PC-9 (cell line): Measurements from ENCODE around the gene GRIFIN.

Experiments used
- EZH2 ChIP-seq: fragments of 200-600 bp; sonication (generic); IDR thresholded peaks from 2 replicates; pipeline ENCODE4 v1.8.0; 2017; ENCODE audit warnings: antibody characterized with exemption, low read depth
- TF ChIP-seq, protein P1 (sequence below): fragments of 200-600 bp; sonication (generic); conservative IDR thresholded peaks from 2 replicates; pipeline ENCODE4 v1.6.1; 2017; ENCODE audit warnings: mixed run types, antibody characterized with exemption, mild to moderate bottlenecking, moderate library complexity

- TF ChIP-seq, protein P1, sequence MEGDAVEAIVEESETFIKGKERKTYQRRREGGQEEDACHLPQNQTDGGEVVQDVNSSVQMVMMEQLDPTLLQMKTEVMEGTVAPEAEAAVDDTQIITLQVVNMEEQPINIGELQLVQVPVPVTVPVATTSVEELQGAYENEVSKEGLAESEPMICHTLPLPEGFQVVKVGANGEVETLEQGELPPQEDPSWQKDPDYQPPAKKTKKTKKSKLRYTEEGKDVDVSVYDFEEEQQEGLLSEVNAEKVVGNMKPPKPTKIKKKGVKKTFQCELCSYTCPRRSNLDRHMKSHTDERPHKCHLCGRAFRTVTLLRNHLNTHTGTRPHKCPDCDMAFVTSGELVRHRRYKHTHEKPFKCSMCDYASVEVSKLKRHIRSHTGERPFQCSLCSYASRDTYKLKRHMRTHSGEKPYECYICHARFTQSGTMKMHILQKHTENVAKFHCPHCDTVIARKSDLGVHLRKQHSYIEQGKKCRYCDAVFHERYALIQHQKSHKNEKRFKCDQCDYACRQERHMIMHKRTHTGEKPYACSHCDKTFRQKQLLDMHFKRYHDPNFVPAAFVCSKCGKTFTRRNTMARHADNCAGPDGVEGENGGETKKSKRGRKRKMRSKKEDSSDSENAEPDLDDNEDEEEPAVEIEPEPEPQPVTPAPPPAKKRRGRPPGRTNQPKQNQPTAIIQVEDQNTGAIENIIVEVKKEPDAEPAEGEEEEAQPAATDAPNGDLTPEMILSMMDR: no peak
- no peak for TF ChIP-seq EZH2
Measured at GRCh38 chr7:2480070-2480408, 3.8 kb upstream of the GRIFIN start.
